ENCODE results near the gene ZNF384.

The ZNF384 gene

DNA sequence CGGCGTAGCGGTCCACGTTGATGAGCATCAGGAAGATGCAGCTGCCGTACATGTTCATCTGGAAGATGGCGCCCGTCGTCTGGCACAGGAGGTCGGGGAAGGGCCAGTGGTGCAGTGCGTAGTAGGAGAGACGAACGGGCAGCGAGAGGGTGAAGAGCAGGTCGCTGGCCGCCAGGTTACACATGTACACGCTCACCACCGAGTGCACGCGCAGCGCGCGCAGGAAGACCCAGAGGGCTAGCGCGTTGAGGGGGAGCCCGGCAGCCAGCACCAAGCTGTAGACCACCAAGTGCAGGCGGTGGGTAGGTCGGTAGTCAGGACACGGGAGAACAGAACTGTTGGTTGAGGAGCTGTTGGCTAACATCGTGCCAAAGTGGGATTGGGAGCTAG, 68.3 kb downstream of the ZNF384 start:
- no peak for DNase-seq (ENCODE audit: low read depth)

DNA sequence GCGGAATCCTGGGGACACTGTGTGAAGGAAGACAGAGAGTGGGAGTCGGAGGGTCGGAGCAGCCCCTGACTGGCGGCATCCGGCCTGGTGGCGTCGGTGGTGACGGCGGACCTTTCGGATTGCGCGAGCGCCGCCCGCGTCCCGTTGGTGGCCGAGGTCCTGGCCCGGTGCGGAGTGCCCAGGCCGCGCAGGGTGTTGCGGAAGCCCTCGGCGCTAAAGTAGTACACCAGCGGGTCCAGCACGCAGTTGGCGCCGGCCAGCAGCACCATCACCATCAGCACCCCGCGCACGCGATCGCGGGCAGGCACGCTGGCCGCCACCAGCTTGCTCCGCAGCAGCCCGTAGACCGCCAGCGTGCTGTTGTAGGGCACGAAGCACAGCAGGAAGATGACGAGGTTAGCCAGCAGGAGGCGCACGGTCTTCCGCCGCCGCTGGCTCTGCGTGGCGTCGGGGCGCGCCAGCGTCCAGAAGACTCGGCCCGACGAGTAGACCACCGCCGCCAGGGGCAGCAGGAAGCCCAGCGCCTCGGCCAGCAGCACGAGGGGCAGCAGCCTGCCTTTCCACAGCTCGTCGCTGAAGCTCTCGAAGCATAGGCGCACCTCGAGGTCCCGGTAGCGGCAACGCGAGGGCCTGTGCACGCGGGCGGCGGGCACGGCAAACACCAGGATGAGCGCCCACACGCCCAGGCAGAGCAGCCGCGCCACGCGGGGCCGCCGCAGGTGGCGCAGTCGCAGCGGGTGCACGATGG, 68.9 kb downstream of the ZNF384 start:
- DNase-seq (ENCODE audit: low read depth) = no peak

DNA sequence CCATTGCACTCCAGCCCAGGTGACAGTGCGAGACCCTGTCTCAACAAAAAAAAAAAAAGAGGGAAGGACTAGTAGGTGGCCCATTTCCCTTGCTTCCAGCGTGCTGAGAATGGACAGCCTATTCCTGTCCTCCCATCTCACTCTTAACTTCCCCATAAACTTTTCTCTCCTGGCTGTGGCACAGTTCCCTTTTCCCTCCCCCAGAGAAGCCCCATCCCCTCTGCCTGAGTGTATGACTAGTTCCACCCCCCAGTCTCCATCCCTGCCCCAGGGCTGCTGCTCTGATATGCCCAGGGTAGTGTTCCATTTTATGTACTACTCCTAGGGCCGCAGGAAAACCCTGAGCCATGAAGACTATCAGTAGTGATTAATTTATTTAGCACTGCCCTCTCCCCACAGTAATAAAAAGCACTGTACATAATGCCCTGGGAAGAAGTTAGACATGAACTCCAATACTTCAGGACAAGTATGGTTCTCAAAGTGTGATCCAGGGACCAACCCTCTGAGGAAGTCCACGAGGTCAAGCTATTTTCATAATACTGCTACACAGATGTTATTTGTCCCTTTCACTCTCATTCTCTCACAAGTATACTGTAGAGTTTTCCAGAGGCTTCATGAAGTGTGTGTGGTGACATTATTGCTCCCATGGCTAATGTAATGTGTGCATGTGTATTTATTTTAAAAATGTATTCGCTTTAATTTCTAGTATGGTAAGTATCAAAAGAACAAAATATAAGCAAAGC, 70.5 kb downstream of the ZNF384 start:
- no peak for DNase-seq (ENCODE audit: low read depth)

All from stimulated activated CD4-positive, alpha-beta T cell treated with anti-CD3 and anti-CD28 coated beads, Interleukin-2, amount 100 ng/mL, for 4 hours (primary cell).